NCI-H1930 (cell line): ENCODE data around the gene APOBEC3A.
"Not testable (repeated sequence)": the region's sequence is repeated elsewhere in the genome, so short reads cannot be mapped to it uniquely, and the experiment has no call there.

Source experiments
- DNase-seq, 2 experiments: peaks; one replicate each; lab custom pipeline; 2025; lab: John Stamatoyannopoulos, UW

APOBEC3A gene

DNA sequence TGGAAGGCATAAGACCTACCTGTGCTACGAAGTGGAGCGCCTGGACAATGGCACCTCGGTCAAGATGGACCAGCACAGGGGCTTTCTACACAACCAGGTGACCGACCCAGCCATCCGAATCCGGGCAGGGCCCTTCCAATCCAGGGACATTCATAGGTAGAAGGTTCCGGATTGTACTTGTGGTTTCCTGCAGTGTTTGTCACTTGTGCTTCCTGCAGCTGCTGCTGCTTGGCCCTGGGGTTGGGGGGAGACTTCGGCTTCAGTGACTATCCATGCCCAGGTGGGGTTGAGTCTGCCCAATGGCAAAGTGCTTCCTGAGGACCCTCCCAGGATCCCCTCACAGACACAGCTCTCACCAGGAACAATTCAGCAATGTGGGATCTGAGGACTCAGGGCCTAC is 2.2 kb downstream of the APOBEC3A start:
- DNase-seq: no peak

DNA sequence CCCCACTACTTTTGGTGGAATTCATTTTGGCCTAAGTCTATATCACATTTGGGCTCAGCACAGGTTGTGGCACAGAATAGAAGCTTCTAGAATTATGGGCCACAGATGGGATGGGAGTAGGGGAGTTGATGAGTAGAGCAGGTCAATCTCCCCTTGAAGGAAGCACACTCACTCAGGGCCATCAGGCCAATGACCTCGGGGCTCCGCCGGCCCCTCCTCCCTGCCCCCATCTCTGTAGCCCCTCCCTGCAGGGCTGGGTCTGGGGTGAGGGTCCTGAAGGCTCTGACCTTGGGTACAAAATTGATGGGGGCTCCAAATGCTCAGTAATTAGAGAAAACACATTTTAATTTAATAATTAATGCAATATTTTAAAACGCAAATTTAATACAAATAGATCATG is 3.3 kb downstream of the APOBEC3A start:
- DNase-seq: not testable (repeated sequence)

- not testable (repeated sequence) for DNase-seq
These were observed 5.9 kb downstream of the APOBEC3A start for GRCh38 chr22:38963291-38963738.

DNA sequence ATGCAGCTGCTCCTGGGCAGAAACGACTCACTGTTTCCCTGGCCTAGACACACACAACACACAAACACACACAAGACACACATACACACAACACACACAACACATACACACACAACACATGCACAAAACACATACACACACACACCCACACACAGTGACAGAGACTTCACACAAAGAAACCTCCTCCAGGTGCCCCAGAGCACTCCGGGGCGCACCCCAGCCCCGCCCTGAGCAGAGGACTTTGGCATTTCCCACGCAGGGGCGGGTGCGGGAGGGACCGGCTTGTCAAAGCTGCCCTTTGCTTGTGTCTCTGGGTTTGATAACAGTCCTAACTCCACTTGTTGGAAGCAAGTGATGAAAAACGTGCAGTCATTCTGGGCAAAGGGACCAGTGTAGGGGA is 6.5 kb downstream of the APOBEC3A start:
- no peak for DNase-seq

GRCh38 chr22:38964306-38964705 is 6.9 kb downstream of the APOBEC3A start:
- DNase-seq: no peak

- no peak for DNase-seq
These were observed 7.6 kb downstream of the APOBEC3A start for GRCh38 chr22:38964989-38965388.

DNA sequence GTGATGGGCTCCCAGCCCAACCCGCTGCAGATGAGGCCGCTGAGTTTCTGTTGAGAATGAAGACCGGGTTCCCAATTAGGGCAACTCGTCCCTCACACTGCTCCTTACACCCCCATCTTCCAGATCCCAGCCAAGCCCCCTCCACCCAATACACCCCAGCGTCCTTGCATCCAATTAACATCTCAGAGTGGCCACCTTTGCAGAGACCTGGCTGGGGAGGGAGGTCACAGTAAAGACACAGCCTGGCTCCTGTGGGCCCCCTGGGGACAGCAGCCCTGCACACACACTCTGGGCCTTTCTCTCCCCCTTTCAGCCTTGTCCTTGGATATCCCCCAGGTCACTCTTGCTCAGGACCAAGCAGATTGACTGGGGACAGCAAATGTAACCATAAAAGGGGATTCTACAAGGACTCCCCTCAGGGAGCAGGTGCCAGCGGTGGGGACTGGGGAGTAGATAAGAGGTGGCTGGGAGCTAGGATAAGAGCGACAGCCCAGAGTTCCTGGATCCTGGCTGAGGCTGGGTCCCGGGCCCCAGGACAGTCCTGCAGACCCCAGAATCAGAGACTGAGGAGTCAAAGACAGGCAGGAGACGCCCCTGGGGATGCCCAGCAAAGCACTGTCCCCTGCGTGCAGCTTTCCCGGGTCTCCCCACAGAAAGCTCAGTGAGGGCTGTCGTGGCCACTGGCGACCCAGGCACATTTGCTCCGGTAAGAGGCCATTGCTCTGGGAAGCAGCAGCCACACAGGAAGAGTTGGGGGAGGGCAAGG is 8.4 kb downstream of the APOBEC3A start:
- DNase-seq: no peak

DNA sequence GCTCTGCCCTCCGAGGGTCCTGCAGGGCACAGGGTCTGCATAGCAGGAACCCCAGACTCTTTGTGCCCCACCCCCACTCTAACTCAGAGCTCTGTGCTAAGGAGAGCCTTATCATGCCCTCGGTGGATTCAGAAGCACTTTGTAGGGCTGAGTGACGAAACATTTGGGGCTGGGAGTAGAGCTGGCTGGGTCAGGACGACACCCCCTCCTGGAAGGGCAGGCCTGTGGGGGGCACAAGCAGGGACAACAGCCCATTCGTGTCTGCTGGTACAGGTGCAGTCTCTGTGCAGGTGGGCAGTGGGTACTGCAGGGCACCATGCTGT is 8.9 kb downstream of the APOBEC3A start:
- no peak for DNase-seq

GRCh38 chr22:38966942-38967341 is 9.5 kb downstream of the APOBEC3A start:
- no peak for DNase-seq

- DNase-seq: no peak
These were observed 10.3 kb downstream of the APOBEC3A start for GRCh38 chr22:38967451-38968450.

DNA sequence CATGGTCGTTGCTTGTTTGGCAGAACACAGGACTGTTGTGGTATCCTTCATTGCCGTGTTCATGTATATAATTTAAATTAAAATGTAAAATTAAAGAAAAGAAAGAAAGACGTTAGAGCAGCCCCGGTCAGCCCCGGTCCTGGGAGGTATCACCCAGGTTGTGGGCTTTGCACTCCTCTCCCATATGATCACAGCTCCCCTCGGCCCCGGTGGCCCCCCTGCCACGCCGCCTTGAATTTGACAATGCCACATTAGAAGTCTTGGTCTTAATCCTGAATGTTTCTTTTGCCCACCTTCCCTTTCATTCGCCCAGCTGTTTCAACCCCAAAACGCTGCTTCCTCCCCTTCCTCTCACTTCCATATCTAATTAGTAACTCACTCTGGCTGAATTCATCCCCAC is 11.4 kb downstream of the APOBEC3A start:
- DNase-seq: no peak

GRCh38 chr22:38970551-38970950 is 13.1 kb downstream of the APOBEC3A start:
- no peak for DNase-seq

DNA sequence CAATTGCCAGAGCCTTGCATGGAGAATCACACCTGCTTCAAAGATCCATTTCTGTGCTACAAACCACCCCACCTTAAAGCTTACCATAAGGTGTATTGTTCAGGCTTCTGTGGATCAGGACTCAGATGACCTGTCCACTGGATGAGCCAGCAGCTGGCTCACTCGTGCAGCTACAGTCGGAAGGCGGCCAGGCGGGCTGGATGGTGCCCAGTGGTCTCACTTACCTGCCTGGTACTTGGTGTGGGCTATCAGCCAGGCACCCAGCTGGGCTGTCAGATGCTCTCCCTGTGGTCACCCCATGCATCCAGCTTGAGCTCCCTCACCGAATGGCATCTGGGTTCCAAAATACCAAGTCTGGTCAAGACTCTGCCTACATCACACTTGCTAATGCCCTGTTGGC is 13.8 kb downstream of the APOBEC3A start:
- no peak for DNase-seq

DNA sequence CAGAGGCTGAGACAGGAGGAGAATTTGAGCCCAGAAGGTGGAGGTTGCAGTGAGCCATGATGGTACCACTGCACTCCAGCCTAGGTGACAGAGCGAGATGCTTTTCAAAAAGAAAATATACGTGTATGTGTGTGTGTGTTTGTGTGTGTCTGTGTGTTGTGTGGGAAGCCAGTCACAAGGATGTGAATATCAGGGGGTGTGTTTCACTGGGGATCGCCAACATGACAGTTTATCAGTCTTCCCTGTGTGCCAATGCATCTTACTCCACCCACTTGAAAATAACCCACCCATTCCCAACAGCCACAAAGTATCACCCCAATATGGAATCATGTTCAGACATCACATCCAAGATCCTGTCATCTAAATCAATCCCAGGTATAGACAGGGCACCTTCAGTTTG is 14.4 kb downstream of the APOBEC3A start:
- DNase-seq: no peak

GRCh38 chr22:38972558-38972957 is 15.1 kb downstream of the APOBEC3A start:
- DNase-seq: no peak

GRCh38 chr22:38973289-38974169 is 16.1 kb downstream of the APOBEC3A start:
- peak in 1 of 2 experiments; percentile 15 for DNase-seq

GRCh38 chr22:38974170-38974825 is 16.9 kb downstream of the APOBEC3A start:
- no peak for DNase-seq

DNA sequence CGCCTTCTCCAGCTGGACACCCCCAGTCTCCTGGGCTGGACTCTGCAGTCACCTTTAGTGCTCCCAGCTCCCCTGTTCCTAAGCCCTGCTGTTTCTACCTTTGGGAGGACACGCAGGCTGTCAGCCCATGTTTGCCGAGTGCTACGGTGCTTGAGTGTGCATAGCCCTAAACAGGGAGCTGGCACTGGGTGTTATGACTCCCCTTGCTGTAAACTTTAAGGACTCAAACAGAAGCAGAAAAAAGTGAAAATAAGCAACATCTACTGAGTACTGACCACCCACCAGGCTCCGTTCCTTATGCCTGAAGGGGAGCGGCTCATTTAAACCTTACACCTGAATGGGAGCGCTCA is 17.4 kb downstream of the APOBEC3A start:
- no peak for DNase-seq

GRCh38 chr22:38977289-38977688 is 19.9 kb downstream of the APOBEC3A start:
- not testable (repeated sequence) for DNase-seq

GRCh38 chr22:38980587-38980986 is 23.2 kb downstream of the APOBEC3A start:
- DNase-seq: not testable (repeated sequence)
